GM12891 (cell line): ENCODE results near the gene CITED2. TPM values are rescaled to one million over a fixed set of nuclear protein-coding genes. Genes with fewer than 3 reads are reported as not detected.
A peak's percentile ranks its signal among the peaks of the same experiment; 100 is the strongest.
"Not testable (repeated sequence)": the region's sequence is repeated elsewhere in the genome, so short reads cannot be mapped to it uniquely, and the experiment has no call there.

Source experiments
- DNase-seq: peaks from one replicate; pipeline ENCODE4 v3.0.0; 2011; ENCODE audit warnings: low spot score; ENCODE audit not compliant: insufficient read length
- FAIRE-seq: peaks from 2 replicates; lab custom pipeline; 2011; peaks lifted over from hg19 to GRCh38; lab: Jason Lieb, UNC
- PAX5 ChIP-seq: IDR thresholded peaks from 2 replicates; pipeline ENCODE4 v1.6.1; 2011; ENCODE audit warnings: low read length, moderate library complexity, mild to moderate bottlenecking; ENCODE audit not compliant: insufficient read depth, severe bottlenecking
- POLR2A ChIP-seq: IDR thresholded peaks from 2 replicates; pipeline ENCODE4 v1.6.1; 2011; ENCODE audit warnings: low read depth, low read length, control low read depth
- POLR2AphosphoS5 ChIP-seq: IDR thresholded peaks from 2 replicates; pipeline ENCODE4 v1.6.1; 2011; ENCODE audit warnings: low read depth, low read length, control low read depth
- POU2F2 ChIP-seq: IDR thresholded peaks from 2 replicates; pipeline ENCODE4 v1.6.1; 2011; ENCODE audit warnings: low read depth, mild to moderate bottlenecking, control low read depth, low read length, moderate library complexity
- SPI1 ChIP-seq: IDR thresholded peaks from 2 replicates; pipeline ENCODE4 v1.6.1; 2011; ENCODE audit warnings: low read depth, low read length, control low read depth
- TAF1 ChIP-seq: IDR thresholded peaks from 2 replicates; pipeline ENCODE4 v1.6.1; 2011; ENCODE audit warnings: low read depth, low read length, control low read depth
- polyA plus RNA-seq: library from polyadenylated mRNA; unstranded; fragments of >200 nt; gene quantifications from one replicate; pipeline ENCODE4 v1.2.1, GENCODE V29; 2012; ENCODE audit warnings: low read depth, missing spikeins, inconsistent platforms; ENCODE audit not compliant: missing spikeins

CITED2 gene, protein sequence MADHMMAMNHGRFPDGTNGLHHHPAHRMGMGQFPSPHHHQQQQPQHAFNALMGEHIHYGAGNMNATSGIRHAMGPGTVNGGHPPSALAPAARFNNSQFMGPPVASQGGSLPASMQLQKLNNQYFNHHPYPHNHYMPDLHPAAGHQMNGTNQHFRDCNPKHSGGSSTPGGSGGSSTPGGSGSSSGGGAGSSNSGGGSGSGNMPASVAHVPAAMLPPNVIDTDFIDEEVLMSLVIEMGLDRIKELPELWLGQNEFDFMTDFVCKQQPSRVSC
- polyA plus RNA-seq, result 9.6 TPM

DNA sequence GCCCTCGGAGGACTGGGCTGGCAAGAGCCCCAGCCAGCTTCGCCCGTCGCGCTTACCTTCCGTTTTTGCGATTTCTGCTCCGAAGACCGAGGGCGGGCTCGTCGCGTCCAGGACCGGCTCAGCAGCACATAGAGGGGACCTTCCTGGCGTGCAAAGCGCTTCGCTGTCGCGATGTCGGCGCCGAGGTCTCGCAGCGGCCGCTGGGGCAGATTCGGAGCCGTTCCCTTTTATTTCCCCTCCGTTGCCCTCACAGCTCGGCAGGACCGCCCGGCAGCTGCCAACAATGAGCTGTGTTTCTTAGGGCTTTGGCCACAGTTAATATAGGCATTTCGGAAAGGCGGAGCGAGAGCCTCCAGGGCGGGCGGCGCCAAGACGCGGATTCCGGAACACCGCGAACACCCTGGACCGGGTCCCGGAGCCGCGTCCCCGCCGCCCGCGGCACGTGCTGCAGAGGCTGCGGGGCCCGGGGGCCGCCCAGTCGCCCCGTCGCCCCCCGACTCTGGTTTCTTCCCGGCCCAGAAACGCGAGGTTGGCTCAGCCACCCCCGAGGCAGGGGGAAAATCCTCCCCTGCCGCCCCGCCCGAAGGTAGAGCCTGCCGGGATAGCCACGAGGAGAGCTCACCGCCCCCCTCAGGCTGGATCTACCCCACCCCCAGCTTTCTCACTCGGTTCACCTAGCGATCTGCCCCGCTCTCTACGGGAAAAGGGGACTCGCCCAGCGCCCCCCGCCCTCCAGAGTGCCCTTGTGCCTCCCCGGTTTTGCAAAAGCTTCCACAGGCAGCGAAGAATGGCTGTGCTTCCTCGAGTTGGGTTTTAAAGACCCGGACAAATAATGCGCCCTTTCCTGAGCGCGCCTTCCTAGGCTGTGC is at the start of gene CITED2:
Gene CITED2, minus strand, starts transcription at position 292 of the 869 bp plus-strand sequence. CDS start 704 bp downstream, outside the sequence.
- TF ChIP-seq POLR2A (peak; percentile 99), TAF1 (peak; percentile 95), POLR2AphosphoS5 (peak; percentile 98), POU2F2 (peak; percentile 89), PAX5 (peak; percentile 30), SPI1 (peak; percentile 26; the same call in 1 of the 2 replicates)
- DNase-seq (peak; percentile 61), FAIRE-seq (peak; percentile 78)

DNA sequence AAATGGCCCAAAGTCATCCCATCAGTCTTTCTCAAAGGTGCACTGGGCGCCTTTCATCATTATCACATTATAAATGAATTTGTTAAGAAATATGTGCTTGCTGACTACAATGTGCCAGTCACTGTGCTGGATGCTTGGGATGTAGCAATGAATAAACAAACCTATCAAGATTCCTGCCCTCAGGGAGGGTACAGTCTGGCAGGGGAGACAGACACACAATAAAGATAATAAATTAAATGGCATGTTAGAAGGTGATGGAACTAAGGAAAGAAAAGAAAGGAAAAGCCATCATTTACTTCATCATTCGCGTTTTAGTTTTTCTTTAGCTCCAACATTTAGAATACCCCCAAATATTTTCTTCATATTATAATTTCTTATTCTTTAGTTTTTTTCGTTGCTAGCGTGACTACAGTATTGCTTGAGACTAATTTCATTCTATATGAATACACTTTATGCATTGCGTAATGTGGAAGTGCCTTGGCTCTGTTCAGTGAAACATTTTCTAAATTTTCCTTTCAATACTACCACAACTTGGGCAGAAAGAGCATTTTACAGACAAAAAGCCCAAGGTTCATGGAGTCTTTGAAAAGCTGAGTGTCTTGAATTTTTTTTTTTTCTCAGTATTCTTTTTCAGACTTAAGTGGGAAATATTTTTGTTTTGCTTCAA is 48.7 kb upstream of the CITED2 start:
- no peak for DNase-seq

DNA sequence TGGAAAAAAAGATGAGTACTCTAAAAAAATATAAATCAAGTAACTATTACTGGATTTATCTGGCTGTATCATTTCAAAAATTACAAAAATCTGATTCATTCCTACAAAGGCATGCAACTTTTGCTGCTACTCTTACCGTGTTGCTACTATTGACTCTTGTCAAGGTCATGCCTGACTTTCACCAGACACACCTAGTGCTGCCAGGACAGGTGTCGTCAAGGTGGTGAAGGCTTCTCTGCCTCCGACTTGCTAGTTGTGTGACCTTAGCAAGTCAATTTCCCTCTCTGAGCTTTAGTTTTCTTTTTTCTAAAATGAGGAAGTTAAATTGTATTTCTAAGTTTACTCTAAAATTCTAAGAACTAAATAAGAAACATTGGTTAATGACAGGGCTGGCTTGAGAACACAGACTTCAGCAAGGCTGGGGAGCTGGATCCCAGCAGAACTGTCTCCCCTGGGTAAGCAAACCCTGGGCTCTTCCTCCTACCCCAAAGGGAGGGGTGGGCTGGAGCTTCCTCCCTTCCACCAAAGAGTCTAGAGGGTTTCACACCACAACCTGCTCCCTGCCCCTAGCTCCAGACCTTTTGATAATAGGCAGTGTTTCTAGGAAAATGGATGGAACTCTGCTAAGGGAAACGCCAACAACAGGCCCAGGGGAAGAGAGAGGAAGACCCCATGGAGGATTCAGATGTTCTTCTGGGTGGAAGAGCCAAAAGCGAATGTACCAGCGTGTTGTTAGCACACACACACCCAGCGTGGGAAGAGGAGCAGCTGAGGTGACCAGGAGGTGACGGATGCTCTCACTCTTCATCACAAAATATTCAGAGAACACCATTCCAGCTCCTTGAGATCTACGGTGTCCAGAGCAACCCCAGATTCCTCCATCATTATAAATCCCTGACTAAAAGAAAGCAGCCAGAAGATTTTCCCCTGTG is 47.9 kb upstream of the CITED2 start:
- TF ChIP-seq SPI1, result no peak
- TF ChIP-seq POLR2A, result no peak
- TF ChIP-seq PAX5, result no peak
- TF ChIP-seq TAF1, result no peak
- TF ChIP-seq POU2F2, result no peak
- no peak for TF ChIP-seq POLR2AphosphoS5
- FAIRE-seq (no peak), DNase-seq (no peak)

More for the DNA sequence above, 48.7 kb upstream of the CITED2 start:
- FAIRE-seq, result no peak
- no peak for TF ChIP-seq SPI1
- no peak for TF ChIP-seq PAX5
- TF ChIP-seq POLR2AphosphoS5, result no peak
- no peak for TF ChIP-seq POLR2A
- TF ChIP-seq TAF1, result no peak
- TF ChIP-seq POU2F2, result no peak

DNA sequence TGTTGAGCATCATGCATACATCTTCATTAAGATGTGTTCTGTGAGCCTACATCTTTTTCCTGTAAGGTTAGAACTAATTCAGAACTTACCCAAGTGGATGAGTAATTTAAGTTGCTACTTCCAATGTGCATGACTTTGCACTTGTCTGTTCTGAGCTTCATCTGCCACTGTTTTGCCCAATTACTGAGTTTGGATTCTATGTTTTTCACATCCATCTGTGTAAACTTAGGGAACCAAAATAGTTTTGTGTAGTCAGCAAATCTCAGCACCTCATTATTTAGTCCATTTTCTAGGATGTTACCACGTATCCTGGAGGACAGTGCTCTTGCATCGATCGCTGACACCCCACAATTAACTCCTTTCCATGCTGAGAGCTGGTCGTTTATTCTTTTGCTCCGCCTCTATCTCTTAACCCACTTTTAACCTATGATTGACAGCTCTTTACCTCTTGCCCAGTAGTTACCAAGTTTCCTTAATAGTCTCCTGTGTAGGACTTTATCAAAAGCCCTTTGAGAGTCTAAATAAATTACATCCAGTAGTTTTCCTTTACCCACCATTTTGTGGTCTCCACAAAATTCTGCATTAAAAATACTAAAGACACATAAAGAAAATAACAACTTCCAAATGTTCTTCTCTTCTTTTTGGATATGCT is 44.2 kb upstream of the CITED2 start:
- no peak for TF ChIP-seq PAX5
- no peak for TF ChIP-seq SPI1
- no peak for TF ChIP-seq POLR2AphosphoS5
- no peak for FAIRE-seq
- DNase-seq, result no peak

DNA sequence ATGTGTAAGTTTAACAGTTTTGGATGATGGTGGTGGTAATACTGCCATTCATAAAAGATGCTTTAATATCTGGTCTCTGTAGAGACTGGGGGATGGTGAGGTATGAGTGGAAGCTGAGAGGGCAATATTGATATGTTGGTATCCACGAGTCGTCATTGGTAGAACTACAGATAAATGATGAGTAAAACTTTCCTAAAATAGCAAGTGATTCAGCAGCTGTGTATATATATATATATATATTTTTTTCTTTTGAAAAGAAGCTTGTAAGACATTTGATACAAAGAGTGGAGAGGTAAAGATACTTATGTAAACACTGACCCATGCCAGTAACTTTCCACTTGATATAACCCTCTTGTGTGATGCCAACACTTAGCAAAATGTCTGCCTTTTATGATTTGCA is 41.7 kb upstream of the CITED2 start:
- TF ChIP-seq TAF1, result no peak
- TF ChIP-seq POLR2AphosphoS5, result no peak
- no peak for TF ChIP-seq SPI1
- TF ChIP-seq PAX5, result no peak
- no peak for DNase-seq
- no peak for FAIRE-seq

DNA sequence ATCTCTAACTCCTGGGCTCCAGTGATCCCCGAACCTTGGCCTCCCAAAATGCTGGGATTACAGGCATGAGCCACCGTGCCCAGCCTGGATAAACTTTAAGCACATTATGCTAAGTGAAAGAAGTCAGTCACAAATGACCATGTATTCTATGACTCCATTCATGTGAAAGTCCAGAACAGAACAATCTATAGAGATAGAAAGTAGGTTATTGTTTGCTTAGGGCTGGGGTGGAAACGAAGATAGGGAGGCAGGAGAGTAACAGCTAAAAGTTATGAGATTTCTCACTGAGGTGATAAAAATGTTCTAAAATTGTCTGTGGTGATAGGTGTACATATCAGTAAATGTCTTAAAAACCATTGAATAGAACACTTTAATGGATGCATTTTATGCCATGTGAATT is 40.9 kb upstream of the CITED2 start:
- no peak for DNase-seq
- FAIRE-seq, result no peak
- no peak for TF ChIP-seq TAF1
- TF ChIP-seq POLR2A, result no peak
- no peak for TF ChIP-seq PAX5
- TF ChIP-seq POU2F2, result no peak
- TF ChIP-seq POLR2AphosphoS5, result no peak
- TF ChIP-seq SPI1, result no peak

DNA sequence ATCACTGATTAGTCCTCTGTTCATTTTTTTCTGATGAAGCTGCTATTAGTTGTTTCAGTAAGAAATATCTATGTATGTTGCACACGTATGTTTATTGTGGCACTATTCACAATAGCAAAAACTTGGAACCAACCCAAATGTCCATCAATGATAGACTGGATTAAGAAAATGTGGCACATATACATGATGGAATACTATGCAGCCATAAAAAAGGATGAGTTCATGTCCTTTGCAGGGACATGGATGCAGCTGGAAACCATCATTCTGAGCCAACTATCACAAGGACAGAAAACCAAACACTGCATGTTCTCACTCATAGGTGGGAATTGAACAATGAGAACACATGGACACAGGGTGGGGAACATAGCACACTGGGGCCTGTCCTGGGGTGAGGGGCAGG is 37.7 kb upstream of the CITED2 start:
- DNase-seq, FAIRE-seq: not testable (repeated sequence)

DNA sequence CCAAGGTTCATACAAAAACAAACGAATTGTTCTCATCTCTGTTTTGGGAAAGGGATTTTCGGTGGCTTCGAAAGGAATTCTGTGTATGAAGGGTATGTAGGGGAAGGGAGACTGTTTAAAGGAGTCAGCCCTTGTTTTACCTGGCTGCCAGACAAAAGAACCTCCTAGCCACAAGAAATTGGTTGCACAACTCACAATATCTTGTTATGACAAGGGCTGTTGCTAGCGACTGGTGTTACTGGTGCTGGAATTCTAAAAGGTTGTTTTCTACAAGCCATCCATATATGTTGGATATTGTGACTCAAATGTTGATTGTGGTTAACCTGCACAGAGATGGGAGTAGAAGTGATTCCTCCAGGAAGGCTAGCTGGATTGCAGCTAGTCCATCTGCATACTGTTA is 34.6 kb upstream of the CITED2 start:
- DNase-seq (no peak), FAIRE-seq (no peak)
- TF ChIP-seq POU2F2, result no peak
- TF ChIP-seq POLR2A, result no peak
- TF ChIP-seq SPI1, result no peak
- TF ChIP-seq POLR2AphosphoS5, result no peak
- no peak for TF ChIP-seq TAF1
- TF ChIP-seq PAX5, result no peak
